SU-DHL-6 (cell line): Measurements from ENCODE around the gene RASGRP3.

Experiments
- H2AFZ ChIP-seq: fragments of 200-600 bp; sonication (generic); 2 replicates; pipeline ENCODE4 v1.6.1; 2014; ENCODE audit warnings: low read depth, mild to moderate bottlenecking, moderate library complexity, mixed read lengths, antibody characterized with exemption, low read length; ENCODE audit not compliant: severe bottlenecking
- H3F3A ChIP-seq: fragments of 200-600 bp; shearing (Covaris generic); 2 replicates; pipeline ENCODE4 v1.6.0; 2016; ENCODE audit warnings: antibody characterized with exemption, mild to moderate bottlenecking; ENCODE audit not compliant: insufficient read depth
- H3K27ac ChIP-seq: fragments of 200-600 bp; sonication (generic); 2 replicates; pipeline ENCODE4 v1.5.1; 2016; ENCODE audit warnings: low read depth, mild to moderate bottlenecking, low read length, moderate library complexity, mixed read lengths
- H3K27me3 ChIP-seq: fragments of 200-600 bp; sonication (generic), shearing (Covaris generic); 2 replicates; pipeline ENCODE4 v1.6.0; 2014; ENCODE audit warnings: mild to moderate bottlenecking, low read length
- H3K36me3 ChIP-seq: fragments of 200-600 bp; sonication (generic); 2 replicates; pipeline ENCODE4 v1.6.1; 2014; ENCODE audit warnings: mild to moderate bottlenecking, low read length, mixed read lengths
- H3K4me2 ChIP-seq: fragments of 300-600, 200-600 bp; shearing (Covaris generic), sonication (generic); 2 replicates; pipeline ENCODE4 v1.6.0; 2014; ENCODE audit warnings: low read length, low read depth, mild to moderate bottlenecking; ENCODE audit not compliant: poor library complexity, severe bottlenecking
- H3K4me3 ChIP-seq: fragments of 200-600 bp; sonication (generic); 2 replicates; pipeline ENCODE4 v1.5.1; 2014; ENCODE audit warnings: antibody characterized with exemption, low read length, mild to moderate bottlenecking, mixed read lengths; ENCODE audit not compliant: insufficient read depth, poor library complexity, severe bottlenecking
- H3K79me2 ChIP-seq: fragments of 200-600 bp; sonication (generic); 2 replicates; pipeline ENCODE4 v1.6.1; 2014; ENCODE audit warnings: mild to moderate bottlenecking, low read length, moderate library complexity; ENCODE audit not compliant: insufficient read depth
- H3K9ac ChIP-seq: fragments of 200-600 bp; sonication (generic); 2 replicates; pipeline ENCODE4 v1.7.0; 2014; ENCODE audit warnings: mild to moderate bottlenecking, low read length
- H3K9me2 ChIP-seq: fragments of 200-600 bp; sonication (generic); replicated peaks from 2 replicates; pipeline ENCODE4 v1.6.1; 2014; ENCODE audit warnings: low read length; ENCODE audit not compliant: insufficient read depth
- H3K9me3 ChIP-seq: fragments of 200-600 bp; sonication (generic); 2 replicates; pipeline ENCODE4 v1.6.1; 2014; ENCODE audit warnings: low read length, mixed read lengths; ENCODE audit not compliant: insufficient read depth
- H4K20me1 ChIP-seq: fragments of 200-600 bp; sonication (generic); 2 replicates; pipeline ENCODE4 v1.6.1; 2014; ENCODE audit warnings: low read depth, mild to moderate bottlenecking, antibody characterized with exemption, low read length, moderate library complexity, mixed read lengths
- EZH2phosphoT487 ChIP-seq: fragments of 200-600 bp; sonication (generic), shearing (Covaris generic); conservative IDR thresholded peaks from 2 replicates; pipeline ENCODE4 v1.6.1; 2018; ENCODE audit warnings: mild to moderate bottlenecking, antibody characterized with exemption, low read length, moderate library complexity, mixed read lengths
- TF ChIP-seq, protein P1 (sequence below): fragments of 200-600 bp; sonication (generic); IDR thresholded peaks from one replicate; pipeline ENCODE4 v1.5.1; 2017; ENCODE audit warnings: antibody characterized with exemption, mild to moderate bottlenecking, low read length, moderate library complexity; ENCODE audit not compliant: insufficient read depth, poor library complexity, severe bottlenecking

Gene RASGRP3

GRCh38 chr2:33451214-33451613, 25.2 kb upstream of the RASGRP3 start:
- Histone ChIP-seq H3K27me3 (no peaks in the 10 kb centered on the region), H3K9ac (no peak overlapping the region), H3F3A (no peaks in the 10 kb centered on the region), H3K36me3 (no peaks in the 10 kb centered on the region), H3K27ac (no peak overlapping the region), H3K9me3 (no peaks in the 10 kb centered on the region), H2AFZ (no peak overlapping the region), H3K4me2 (no peak overlapping the region), H3K79me2 (no peaks in the 10 kb centered on the region), H4K20me1 (no peaks in the 10 kb centered on the region), H3K9me2 (no peaks in the 10 kb centered on the region), H3K4me3 (no peak overlapping the region)
- TF ChIP-seq, protein P1, sequence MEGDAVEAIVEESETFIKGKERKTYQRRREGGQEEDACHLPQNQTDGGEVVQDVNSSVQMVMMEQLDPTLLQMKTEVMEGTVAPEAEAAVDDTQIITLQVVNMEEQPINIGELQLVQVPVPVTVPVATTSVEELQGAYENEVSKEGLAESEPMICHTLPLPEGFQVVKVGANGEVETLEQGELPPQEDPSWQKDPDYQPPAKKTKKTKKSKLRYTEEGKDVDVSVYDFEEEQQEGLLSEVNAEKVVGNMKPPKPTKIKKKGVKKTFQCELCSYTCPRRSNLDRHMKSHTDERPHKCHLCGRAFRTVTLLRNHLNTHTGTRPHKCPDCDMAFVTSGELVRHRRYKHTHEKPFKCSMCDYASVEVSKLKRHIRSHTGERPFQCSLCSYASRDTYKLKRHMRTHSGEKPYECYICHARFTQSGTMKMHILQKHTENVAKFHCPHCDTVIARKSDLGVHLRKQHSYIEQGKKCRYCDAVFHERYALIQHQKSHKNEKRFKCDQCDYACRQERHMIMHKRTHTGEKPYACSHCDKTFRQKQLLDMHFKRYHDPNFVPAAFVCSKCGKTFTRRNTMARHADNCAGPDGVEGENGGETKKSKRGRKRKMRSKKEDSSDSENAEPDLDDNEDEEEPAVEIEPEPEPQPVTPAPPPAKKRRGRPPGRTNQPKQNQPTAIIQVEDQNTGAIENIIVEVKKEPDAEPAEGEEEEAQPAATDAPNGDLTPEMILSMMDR, result no peak
- no peak for TF ChIP-seq EZH2phosphoT487

DNA sequence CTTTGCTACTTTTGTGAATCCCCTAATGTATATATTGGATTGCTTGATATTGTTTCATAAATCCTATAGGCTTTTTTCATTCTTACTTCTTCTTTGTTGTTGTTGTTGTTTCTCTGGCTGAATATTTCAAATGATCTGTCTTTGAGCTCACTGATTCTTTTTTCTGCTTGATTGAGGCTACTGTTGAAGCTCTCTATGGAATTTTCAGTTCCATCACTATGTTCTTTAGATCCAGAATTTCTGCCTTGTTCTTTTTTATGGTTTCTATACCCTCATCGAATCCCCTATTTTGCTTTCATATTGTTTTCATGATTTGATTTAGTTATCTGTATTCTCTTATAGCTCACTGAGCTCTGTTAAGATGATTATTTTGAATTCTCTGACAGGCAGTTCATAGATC, 24.6 kb upstream of the RASGRP3 start:
- Histone ChIP-seq H4K20me1 (no peaks in the 10 kb centered on the region), H3K27ac (no peak overlapping the region), H3K36me3 (no peaks in the 10 kb centered on the region), H3K4me3 (no peak overlapping the region), H3K79me2 (no peaks in the 10 kb centered on the region), H3K9me2 (no peaks in the 10 kb centered on the region), H3K27me3 (no peaks in the 10 kb centered on the region), H3F3A (no peaks in the 10 kb centered on the region), H3K9me3 (no peaks in the 10 kb centered on the region), H3K9ac (no peak overlapping the region), H3K4me2 (no peak overlapping the region), H2AFZ (no peak overlapping the region)
- TF ChIP-seq, protein P1, result no peak
- TF ChIP-seq EZH2phosphoT487, result no peak

- no peak for TF ChIP-seq EZH2phosphoT487
- TF ChIP-seq, protein P1, result no peak
- Histone ChIP-seq H3K9me3 (no peaks in the 10 kb centered on the region), H3K27ac (no peak overlapping the region), H3K27me3 (no peaks in the 10 kb centered on the region), H3K36me3 (no peaks in the 10 kb centered on the region), H3K9ac (no peak overlapping the region), H3K4me2 (no peak overlapping the region), H2AFZ (no peak overlapping the region), H4K20me1 (no peaks in the 10 kb centered on the region), H3K9me2 (no peaks in the 10 kb centered on the region), H3F3A (no peaks in the 10 kb centered on the region), H3K79me2 (no peaks in the 10 kb centered on the region), H3K4me3 (no peak overlapping the region)
Measured at GRCh38 chr2:33452545-33452944, 23.9 kb upstream of the RASGRP3 start.

DNA sequence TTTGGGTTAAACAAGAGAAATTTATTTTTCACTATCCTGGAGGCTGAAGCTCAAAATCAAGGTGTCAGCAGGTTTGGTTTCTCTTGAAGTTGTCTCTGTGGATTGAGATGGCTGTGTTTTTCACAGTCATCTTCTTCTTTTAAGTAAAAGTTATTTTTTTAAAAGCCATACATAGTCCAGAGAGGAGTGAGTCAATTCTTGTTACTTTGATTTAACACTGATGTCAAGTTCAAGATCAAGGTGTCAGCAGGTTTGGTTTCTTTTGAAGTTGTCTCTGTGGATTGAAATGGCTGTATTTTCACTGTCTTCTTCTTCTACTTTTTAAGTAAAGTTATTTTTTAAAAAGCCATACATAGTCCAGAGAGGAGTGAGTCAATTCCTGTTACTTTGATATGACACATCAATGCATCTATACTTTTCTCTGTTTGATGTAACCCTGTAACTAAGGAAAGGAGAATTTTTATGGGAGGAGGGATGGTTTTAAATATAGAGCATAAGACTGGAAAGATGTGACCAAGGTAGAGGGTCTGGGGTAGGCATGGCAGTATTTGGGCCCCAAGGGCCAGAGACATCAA, 22.5 kb upstream of the RASGRP3 start:
- no peaks in the 10 kb centered on the region for H3K9me3 ChIP-seq
- H2AFZ ChIP-seq, result no peak overlapping the region
- H4K20me1 ChIP-seq, result no peaks in the 10 kb centered on the region
- no peaks in the 10 kb centered on the region for H3K36me3 ChIP-seq
- no peaks in the 10 kb centered on the region for H3K9me2 ChIP-seq
- no peak for TF ChIP-seq EZH2phosphoT487
- TF ChIP-seq, protein P1, result no peak
- no peak overlapping the region for H3K9ac ChIP-seq
- H3K27ac ChIP-seq, result no peak overlapping the region
- no peaks in the 10 kb centered on the region for H3K27me3 ChIP-seq
- no peak overlapping the region for H3K4me2 ChIP-seq
- H3F3A ChIP-seq, result no peaks in the 10 kb centered on the region
- no peaks in the 10 kb centered on the region for H3K79me2 ChIP-seq
- no peak overlapping the region for H3K4me3 ChIP-seq
